Activated naive CD8-positive, alpha-beta T cell (primary cell): ENCODE measurements around the gene TMEM234.

Experiments
- H3K27ac Mint-ChIP-seq: one replicate; pipeline ENCODE4 v1.8.0; 2021; ENCODE audit warnings: mixed read lengths
- H3K27me3 Mint-ChIP-seq: one replicate; pipeline ENCODE4 v1.8.0; 2021; ENCODE audit warnings: mixed read lengths
- H3K36me3 Mint-ChIP-seq: one replicate; pipeline ENCODE4 v1.8.0; 2021; ENCODE audit warnings: mixed read lengths
- H3K4me1 Mint-ChIP-seq: one replicate; pipeline ENCODE4 v1.8.0; 2021; ENCODE audit warnings: low read depth, mixed read lengths
- H3K4me3 Mint-ChIP-seq: one replicate; pipeline ENCODE4 v1.8.0; 2021; ENCODE audit warnings: mild to moderate bottlenecking, mixed read lengths
- H3K9me3 Mint-ChIP-seq: one replicate; pipeline ENCODE4 v1.8.0; 2021; ENCODE audit warnings: low read depth, mixed read lengths

The TMEM234 gene

DNA sequence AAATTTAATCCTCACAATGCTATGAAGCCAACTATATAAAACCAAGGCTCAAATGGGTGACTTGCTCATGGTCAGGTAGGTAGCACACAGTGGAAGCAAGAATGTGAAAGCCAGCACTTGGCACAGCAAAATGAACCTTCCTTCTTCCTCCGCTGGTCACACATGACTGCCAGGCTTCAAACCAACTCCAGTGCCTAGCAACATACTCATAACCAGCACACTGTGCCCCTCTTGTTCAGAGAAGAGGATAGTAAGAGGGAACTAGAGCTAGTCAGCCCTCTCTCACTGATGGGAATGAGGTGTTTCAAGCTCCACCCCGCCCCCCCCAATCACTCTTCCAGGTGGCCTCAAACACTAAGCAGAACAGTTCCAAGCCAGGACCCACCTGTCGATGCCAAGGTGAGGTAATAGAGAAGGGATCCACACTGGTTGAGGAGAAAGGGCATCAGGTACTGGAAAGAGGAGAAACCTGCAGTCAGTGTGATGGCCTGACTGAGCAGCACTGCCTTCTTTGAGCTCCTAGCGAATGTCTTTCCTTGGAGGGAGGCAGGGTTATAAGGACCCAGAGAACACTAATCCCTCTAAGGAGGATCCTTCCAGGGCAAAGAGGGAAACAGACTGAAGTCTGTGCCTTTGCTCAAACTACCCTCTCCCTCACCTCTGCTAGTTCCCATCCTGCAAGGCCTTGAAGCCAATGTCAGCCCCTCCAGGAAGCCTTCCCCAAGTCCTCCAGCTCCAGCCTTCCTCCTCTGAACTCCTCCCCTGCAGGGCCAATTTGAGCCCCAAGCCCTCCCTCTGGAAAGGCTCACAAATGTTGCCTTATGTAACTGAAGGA, 1.2 kb downstream of the TMEM234 start:
- H3K27ac Mint-ChIP-seq = peak overlapping the region; percentile 70
- H3K4me1 Mint-ChIP-seq = peaks cover 32% of the 10 kb centered on the region
- peak overlapping the region; percentile 97 for H3K4me3 Mint-ChIP-seq
- H3K9me3 Mint-ChIP-seq = no peaks in the 10 kb centered on the region
- H3K27me3 Mint-ChIP-seq = no peaks in the 10 kb centered on the region
- H3K36me3 Mint-ChIP-seq = peaks cover 2% of the 10 kb centered on the region

DNA sequence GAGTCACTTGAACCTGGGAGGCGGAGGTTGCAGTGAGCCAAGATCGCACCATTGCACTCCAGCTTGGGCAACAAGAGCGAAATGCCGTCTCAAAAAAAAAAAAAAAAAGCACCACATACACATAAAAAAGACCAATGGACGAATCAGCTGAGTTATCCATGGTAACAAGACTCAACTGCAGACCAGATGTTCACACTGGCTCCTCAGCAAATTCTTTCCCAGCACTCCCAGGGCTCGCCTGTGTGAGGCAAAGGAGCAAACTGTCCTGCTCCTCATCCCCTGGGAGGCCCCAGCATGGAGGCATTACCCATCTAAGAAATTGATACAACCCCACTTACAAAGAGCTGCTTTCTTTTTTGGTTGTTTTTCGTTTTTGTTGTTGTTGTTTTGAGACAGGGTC, 3.1 kb downstream of the TMEM234 start:
- H3K27me3 Mint-ChIP-seq = no peaks in the 10 kb centered on the region
- H3K4me3 Mint-ChIP-seq = no peak overlapping the region
- H3K36me3 Mint-ChIP-seq = peaks cover 2% of the 10 kb centered on the region
- H3K9me3 Mint-ChIP-seq = no peaks in the 10 kb centered on the region
- H3K4me1 Mint-ChIP-seq = peaks cover 26% of the 10 kb centered on the region
- no peak overlapping the region for H3K27ac Mint-ChIP-seq

DNA sequence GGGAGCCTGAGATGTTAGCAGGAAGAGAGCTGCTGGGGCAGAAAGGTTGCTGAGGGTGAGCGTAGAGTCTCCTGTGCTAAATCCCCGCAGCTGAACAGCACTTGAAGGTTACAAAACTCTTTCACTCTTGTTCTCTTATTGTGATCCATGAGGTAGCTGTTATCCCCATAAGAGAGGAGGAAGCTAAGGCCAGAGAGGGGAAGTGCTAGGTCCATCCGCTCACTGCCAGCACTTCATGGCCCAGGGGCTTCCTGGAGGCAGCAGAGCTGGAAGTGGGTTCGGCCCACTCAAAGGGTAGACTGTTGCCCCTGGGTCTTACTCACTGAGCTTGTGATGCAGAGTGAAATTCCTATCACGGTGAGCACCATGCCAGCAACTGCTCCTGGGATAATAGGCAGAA, 5.6 kb downstream of the TMEM234 start:
- no peak overlapping the region for H3K27ac Mint-ChIP-seq

DNA sequence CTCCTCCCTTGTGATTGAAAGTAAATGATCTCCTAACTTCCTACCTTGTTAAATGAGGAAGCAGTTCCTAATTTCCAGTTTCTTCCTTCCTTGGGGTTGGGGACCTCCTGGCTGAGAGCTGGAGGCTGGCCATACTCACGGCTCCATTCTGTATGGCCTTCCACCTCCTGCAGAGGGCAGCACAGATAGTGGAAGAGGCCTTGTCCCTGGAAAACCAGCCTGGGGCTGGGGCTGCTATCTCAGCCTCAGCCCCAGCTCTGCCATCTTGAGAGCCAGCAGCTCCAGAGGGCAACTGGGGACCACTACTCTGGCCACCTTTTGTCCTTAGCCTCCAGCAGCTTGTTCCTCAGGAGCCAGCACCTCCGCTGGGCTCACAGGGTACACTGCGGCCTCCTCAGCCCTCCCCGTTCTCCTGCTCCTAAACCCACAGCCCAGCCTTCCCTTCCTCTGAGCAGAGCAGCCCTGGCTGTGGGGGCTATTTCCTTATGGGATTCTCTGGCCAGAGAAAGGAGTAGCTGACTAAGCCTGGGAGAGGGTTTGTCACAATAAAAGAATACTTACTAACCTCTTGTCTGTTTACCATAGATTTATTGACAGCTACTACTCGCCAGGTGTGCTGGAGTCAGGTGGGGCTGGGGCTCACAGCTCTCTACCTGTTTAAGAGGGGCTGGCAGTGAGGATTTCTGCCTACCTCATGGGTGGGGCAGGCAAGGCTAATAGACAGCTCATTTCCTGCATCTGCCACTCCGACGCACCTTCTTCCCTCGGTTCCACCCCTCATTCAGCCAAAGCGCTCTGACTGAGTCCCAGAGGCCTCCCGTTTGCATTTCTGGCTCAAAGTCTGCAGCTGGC, 6.3 kb downstream of the TMEM234 start:
- no peak overlapping the region for H3K27ac Mint-ChIP-seq
- H3K36me3 Mint-ChIP-seq = no peaks in the 10 kb centered on the region
- no peaks in the 10 kb centered on the region for H3K9me3 Mint-ChIP-seq
- no peaks in the 10 kb centered on the region for H3K27me3 Mint-ChIP-seq
- H3K4me3 Mint-ChIP-seq = no peak overlapping the region
- peaks cover 10% of the 10 kb centered on the region for H3K4me1 Mint-ChIP-seq

More for the DNA sequence above, 5.6 kb downstream of the TMEM234 start:
- H3K36me3 Mint-ChIP-seq = no peaks in the 10 kb centered on the region
- no peaks in the 10 kb centered on the region for H3K27me3 Mint-ChIP-seq
- no peaks in the 10 kb centered on the region for H3K9me3 Mint-ChIP-seq
- peaks cover 16% of the 10 kb centered on the region for H3K4me1 Mint-ChIP-seq
- H3K4me3 Mint-ChIP-seq = no peak overlapping the region

DNA sequence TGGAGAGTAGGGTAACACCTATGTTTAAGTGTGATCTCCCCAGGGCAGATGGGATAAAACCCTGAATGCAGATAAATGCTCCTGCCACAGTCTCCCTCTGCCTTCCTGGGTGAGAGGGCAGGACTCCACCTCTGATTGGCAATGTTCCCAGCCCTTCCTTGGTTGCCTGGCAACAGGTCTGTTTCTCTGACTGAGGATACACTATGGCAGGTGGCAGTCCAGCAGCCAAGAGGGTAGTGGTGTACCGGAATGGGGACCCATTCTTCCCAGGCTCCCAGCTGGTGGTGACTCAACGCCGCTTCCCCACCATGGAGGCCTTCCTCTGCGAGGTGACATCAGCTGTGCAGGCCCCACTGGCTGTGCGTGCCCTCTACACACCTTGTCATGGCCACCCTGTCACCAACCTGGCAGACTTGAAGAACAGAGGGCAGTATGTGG, 13.2 kb downstream of the TMEM234 start, which contains the start of gene DCDC2B:
Gene DCDC2B, plus strand, starts transcription at position 199 of the 438 bp plus-strand sequence. Its CDS starts 5 bp downstream, at position 204.
- Mint-ChIP-seq H3K36me3 (no peaks in the 10 kb centered on the region), H3K27ac (no peak within 1 kb of the TSS), H3K9me3 (no peaks in the 10 kb centered on the region), H3K4me1 (peaks cover 9% of the 10 kb centered on the region), H3K4me3 (no peak within 1 kb of the TSS), H3K27me3 (no peaks in the 10 kb centered on the region)

DNA sequence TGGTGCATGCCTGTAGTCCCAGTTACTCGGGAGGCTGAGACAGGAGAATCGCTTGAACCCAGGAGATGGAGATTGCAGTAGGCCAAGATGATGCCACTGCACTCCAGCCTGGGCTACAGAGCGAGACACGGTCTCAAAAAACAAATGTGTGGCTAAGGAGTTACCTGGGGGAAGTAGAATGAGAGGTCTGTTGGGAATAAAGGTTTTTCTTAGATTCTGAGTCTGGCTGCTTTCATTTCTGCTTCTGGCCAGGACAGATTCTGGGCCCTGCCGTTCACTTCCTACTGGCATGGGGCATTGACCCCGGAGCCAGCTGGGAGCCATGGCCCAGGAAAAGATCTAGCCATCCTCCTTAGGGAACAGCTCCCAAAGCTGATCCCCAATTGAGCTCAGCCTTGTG, 13.7 kb downstream of the TMEM234 start:
- Mint-ChIP-seq H3K27me3 (no peaks in the 10 kb centered on the region), H3K27ac (no peak overlapping the region), H3K9me3 (no peaks in the 10 kb centered on the region), H3K36me3 (no peaks in the 10 kb centered on the region), H3K4me1 (peaks cover 12% of the 10 kb centered on the region), H3K4me3 (no peak overlapping the region)

DNA sequence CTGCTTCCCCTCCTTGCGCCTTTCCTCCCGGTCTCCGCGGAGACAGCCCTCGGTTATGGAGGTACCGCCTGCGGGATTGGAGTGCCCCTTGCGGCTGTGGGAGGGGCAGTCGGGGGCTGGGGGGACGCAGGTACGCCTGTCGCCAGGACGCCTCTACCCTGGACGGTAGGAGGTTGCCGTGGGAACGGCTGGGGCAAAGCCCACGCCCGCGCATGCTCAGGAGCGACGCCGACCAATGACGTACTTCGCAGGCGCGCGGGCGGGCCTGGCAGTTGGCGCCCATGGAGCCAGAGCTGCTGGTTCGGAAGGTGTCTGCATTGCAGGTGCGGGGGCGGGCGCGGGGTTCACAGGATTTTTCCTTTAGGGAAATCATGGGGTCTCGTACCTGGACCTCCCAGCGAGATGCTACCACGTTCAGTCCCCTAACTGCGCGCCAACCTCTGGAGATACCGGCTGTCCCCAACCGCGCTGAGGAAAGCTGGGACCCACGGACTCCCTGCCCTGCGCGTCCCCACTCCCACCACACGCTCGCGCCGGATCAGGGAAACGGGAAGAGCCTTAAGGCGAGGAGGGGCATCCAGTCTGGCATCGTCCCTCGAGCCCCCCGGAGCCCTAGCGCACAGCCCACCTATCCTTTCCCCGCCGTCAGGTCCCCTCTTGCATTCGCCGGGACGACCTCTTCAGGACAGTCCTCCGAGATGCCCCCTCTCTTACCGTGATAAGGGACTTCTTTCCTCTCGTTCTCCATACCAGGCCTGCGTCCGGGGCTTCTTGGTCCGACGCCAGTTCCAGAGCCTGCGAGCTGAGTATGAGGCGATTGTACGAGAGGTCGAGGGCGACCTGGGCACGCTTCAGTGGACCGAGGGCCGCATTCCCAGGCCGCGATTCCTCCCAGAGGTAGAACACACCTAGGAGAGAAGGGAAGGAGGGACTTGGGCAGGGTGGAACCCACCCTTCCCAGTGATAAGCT, 16.5 kb downstream of the TMEM234 start, which contains the start of gene IQCC:
Gene IQCC, plus strand, starts transcription at position 271 of the 970 bp plus-strand sequence. Its CDS starts 11 bp downstream, at position 282.
- Mint-ChIP-seq H3K27ac (peak within 1 kb of the TSS; percentile 70), H3K4me3 (peak within 1 kb of the TSS; percentile 89), H3K9me3 (no peaks in the 10 kb centered on the region), H3K4me1 (peaks cover 30% of the 10 kb centered on the region), H3K36me3 (no peaks in the 10 kb centered on the region), H3K27me3 (no peaks in the 10 kb centered on the region)

DNA sequence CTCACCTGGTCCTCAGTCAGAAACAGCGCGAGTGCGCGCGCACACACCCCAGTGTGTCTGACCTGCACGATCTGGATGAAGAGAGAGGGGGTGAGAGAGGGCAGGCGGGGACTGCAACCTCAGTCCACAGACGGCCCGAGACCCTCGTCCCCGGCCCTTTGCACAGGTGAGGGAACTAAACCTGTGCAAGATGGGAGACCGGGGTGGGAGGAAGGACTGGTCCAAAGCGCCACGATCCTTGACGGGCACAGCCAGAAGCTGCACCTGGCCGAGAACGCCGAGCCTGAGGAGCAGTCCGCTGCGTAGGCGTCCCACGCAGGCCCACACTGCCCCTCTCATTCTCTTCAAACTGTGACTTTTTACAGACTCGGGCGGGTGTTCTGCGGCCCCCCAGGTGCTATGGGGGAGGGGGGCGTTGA, 17.2 kb downstream of the TMEM234 start:
- Mint-ChIP-seq H3K9me3 (no peaks in the 10 kb centered on the region), H3K27me3 (no peaks in the 10 kb centered on the region), H3K4me1 (peaks cover 36% of the 10 kb centered on the region), H3K36me3 (no peaks in the 10 kb centered on the region), H3K27ac (no peak overlapping the region), H3K4me3 (peak overlapping the region; percentile 89)

DNA sequence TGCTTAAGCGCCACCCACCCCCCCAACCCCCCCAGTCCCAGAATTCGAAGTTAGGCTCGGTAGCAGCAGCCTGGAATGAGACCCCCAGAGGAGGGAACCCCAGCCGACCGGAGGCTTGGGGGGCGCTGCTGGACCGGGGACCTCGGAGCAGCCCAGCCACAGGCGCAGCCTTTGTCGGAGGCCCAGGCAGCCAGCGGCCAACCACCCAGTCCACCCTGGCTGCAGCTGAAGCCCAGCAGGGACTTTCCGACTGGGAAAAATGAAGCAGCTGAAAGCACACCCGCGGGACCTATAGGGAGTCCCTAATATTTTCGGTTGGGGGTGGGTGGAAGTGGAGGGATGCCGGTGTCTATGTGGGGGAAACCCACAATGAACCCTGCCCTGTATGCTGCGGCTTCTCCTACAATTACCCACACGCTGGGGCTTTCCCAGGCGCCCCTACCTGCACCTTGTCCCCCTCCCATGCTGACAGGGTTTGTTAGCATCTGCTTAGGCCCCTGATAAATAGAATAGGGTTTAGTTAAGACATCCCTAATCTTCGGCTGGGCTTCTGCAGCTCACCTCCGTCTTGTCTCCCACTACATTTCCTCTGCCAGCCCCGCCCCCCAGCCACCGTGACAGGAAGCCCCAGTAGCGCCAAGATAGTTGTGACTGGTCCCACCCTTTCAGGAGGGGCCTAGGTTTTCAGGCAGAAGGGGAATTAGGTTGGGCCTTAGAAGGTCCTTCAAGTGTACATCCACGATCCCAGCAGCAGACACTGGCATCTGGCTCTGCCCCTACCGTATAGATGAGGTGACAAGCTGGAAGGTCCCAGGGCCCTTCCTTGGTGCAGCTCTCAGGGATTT, 20.9 kb downstream of the TMEM234 start:
- Mint-ChIP-seq H3K4me1 (peaks cover 54% of the 10 kb centered on the region), H3K36me3 (peaks cover 5% of the 10 kb centered on the region), H3K4me3 (peak overlapping the region; percentile 89), H3K9me3 (no peaks in the 10 kb centered on the region), H3K27me3 (no peaks in the 10 kb centered on the region), H3K27ac (peak overlapping the region; percentile 91)

DNA sequence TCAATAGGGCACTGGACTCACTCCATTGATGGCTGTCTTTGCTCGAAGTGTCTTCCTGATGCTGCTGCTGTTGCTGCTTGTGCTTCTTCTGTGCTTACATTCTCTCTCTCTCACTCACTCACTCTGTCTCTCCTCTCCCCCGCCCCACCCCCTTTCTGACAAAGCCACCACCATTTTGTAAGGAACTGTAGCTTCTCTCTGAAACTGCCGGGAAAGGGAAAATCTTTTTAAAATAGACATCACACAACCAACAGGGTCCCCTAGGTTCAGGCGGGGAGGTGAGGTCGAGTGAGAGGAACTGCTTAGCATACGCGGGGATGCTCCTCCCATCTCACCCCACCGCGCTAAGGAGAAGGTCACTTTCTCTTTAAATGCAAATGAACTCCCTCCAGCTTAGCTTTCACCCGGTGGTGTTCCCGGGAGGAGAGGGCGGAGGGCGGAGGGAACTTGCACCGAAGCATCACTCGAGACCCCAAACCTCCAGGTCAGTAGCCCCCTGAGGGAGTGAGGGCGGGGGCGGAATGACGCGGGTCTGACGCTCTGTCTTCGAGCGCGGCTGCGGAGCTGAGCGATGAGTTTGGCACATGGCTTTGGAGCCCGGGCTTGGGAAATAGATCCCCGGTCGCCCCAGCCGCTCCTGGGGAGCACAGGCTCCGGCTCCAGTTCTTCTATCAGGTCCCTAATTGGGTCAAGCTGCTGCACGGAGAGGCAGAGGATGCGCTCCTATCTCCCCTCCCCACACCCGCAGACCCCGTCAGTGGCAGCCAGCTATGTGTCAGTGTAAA, 21.7 kb downstream of the TMEM234 start, which contains the start of gene CCDC28B:
Gene CCDC28B, plus strand, starts transcription at position 370 of the 785 bp plus-strand sequence. CDS start 1,341 bp downstream, outside the sequence.
- Mint-ChIP-seq H3K36me3 (peaks cover 7% of the 10 kb centered on the region), H3K4me1 (peaks cover 62% of the 10 kb centered on the region), H3K9me3 (no peaks in the 10 kb centered on the region), H3K4me3 (peak within 1 kb of the TSS; percentile 89), H3K27ac (peak within 1 kb of the TSS; percentile 91), H3K27me3 (no peaks in the 10 kb centered on the region)

DNA sequence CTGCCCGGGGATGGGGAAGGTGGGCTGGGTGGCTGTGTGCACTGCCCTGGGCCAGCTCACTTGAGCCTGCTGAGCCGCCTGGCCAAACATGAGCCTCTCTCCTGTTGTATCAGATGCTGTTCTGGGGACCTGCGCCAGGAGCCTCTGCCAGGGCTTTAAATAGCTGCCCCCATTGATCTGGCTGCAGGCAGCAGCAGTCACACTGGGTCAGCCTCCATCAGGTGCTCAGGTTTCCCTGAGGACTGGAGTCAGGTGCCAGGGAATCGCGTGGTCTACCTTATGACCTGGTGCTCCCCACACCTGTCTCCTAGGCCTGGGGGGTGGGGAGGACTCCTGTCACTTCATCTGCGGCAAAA, 22.5 kb downstream of the TMEM234 start:
- H3K4me3 Mint-ChIP-seq = peak overlapping the region; percentile 87
- peaks cover 67% of the 10 kb centered on the region for H3K4me1 Mint-ChIP-seq
- H3K36me3 Mint-ChIP-seq = peaks cover 10% of the 10 kb centered on the region
- no peaks in the 10 kb centered on the region for H3K9me3 Mint-ChIP-seq
- H3K27ac Mint-ChIP-seq = peak overlapping the region; percentile 87
- no peaks in the 10 kb centered on the region for H3K27me3 Mint-ChIP-seq

DNA sequence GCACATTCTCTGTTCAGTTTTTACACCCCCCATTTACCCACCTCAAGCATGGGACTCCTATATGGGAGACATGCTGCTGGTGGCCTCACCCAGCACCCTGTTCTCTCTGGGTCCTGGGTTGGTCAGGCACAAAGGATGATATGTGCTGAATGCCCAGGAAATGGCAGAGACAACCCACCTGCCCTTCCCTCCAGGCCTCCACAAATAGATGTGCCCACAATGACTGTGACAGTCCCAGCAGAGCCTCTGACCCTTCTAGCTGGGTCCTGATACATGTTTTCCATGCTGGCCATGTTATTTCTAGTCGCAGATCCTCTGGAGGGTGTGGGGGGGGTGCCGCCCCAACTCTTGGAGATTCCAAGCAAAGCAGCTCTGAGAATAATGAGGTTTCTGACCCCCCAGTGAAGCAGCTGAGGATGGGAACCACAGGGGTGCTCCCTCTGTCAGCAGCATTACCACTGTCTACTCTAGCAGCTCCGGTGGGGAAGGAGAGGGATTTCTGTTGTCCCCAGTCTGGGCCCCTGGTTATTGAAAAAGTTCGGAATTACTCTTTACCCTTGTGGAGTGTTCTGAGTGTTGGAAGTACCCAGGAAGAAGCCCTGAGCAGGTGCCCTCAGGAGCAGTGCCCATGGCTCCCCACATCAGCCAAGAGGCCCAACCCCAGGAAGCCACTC, 23.0 kb downstream of the TMEM234 start:
- Mint-ChIP-seq H3K27ac (no peak overlapping the region), H3K36me3 (peaks cover 12% of the 10 kb centered on the region), H3K4me3 (no peak overlapping the region), H3K4me1 (peaks cover 70% of the 10 kb centered on the region), H3K9me3 (no peaks in the 10 kb centered on the region), H3K27me3 (no peaks in the 10 kb centered on the region)
